RPMI8226 (cell line): ENCODE measurements around the gene HHAT.

Experiments
- DNase-seq: peaks from one replicate; pipeline ENCODE4 v3.0.0-alpha.2; 2015

The HHAT gene

DNA sequence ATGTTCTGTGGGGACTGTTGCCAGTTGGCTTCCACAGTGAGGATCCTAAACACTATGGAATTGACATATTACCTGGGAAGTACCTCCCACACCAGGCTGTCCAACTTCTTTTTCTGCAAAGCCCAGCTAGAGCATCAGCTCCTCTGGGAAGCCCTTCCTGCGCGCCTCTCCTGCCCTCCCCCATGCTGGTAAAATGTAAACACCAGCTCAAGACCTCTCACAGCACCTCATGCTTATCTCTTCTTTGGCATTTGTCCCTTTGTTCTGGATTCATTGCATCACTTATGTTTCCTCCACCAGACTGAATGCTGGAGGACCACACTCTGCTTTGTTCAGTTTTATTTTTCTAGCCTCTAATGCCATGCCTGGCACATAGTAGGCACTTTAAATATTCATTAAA lies 172.1 kb downstream of the HHAT start:
- DNase-seq = no peak

DNA sequence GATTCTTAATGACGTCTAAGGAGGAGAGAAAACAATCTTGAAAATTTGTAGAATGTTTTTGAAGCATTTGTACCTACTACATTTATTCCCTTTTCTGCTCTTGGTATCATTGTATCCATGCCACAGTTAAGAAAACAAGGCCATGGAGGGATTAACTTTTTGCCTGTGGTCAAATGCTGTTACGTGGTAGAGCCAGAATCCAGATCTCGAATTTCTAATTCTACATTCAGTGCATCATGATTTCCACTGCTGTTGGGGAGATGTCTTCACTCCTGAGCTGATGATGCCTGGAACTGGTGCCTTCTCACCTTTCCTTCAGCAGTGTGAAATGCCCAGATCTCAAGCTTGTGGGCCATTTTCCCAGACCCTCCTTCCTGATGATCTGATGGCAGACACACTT lies 175.6 kb downstream of the HHAT start:
- DNase-seq = no peak

- DNase-seq = no peak
Observed at GRCh38 chr1:210505601-210506496, 177.1 kb downstream of the HHAT start.

- no peak for DNase-seq
Observed at GRCh38 chr1:210506689-210507088, 178.0 kb downstream of the HHAT start.

DNA sequence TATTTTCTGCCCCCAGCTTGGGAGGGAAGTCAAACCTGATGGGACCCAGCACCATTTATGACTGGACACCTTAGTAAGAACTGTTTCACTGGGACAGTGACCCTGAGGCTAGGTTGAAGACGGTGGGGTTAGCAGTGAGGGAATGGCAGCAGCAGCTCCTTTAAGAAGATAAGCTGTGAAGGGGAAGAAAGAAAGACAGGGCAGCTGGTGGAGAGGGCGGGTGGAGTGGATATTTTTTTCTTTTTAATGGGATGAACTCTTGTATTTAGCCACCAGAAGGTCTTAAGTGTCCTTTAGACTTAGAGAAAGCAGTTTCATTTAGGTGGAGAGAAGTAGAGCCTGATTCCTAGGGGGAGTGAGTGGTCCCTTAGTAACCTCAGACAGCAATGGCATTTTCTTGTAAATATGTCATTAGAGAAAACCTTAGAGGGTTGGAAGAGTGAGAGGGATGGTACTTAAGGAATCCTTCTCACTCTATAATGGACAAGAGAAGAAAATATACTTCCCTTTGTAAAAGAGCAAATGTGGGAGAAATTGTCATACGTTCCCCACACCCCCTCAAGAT lies 187.5 kb downstream of the HHAT start:
- no peak for DNase-seq

- DNase-seq = no peak
Observed at GRCh38 chr1:210516697-210517459, 188.2 kb downstream of the HHAT start.

DNA sequence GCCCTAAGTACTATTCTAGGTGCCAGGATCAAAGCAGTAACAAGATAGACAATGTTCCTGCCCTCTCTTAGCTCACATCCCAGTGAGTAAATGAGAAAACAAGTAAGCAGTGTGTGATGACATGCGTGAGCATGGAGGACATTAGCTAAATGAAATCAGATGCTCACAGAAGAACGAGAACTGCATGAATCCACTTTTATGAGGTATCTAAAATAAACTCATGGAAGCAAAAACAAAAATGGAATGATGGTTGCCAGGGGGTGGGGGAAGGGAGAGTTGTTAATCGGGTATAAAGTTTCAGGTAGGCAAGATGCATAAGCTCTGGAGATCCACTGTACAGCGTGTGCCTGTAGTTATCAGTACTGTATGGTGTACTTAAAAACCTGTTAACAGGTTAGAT lies 195.1 kb downstream of the HHAT start:
- no peak for DNase-seq

DNA sequence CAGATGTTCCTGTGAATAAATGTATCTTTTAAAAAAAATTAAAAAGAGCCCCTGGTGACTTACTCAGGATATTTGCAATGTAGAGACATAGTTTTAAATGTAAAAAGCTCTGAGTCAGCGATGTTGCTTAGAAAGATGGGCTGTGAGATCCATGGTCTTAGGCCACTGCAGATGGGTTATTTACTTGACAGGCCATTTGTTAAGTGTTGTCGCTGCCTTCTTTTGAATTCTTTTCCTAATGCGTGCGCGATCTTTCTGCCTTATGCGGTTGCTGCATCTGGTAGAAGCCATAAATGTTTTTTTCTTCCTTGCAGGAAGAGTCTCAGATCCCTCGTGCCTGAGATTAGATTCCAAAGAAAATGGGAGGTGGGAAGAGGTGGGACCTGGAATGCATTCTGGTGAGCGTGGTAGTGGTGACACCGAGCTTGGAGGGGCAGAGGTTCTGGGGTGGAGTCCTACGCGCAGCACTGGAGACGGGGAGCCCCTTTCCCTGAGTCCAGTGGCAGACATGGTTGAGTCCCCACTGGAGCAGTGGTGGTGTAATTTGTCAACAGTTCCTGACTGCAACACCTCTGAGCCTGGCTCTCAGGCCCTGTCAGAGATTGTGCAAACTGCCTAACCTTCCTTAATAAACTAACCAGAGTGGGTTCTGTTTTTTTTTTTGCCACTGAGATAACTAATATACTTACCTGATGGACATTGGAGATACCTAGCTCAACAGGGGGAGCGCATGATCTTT lies 197.2 kb downstream of the HHAT start:
- DNase-seq = no peak

DNA sequence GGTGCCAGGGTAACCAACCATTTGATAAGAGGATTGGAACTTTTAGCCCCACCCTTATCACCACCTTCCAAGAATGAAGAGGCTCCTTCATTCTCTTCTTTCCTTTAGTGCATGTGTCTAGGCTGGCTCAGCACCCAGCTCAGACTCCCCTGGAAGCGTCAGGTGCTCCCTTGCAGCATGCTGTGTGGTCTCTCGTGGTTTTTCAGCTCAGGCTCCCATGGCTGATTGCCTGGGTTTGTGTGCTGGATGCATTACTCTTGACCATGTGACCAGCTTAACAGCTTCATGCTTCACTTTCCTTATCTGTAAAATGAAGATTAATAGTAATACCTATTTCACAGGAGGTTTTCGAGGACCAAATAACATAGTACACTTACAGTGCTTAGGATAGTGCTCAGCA lies 198.4 kb downstream of the HHAT start:
- no peak for DNase-seq

GRCh38 chr1:210531475-210532222 lies 202.9 kb downstream of the HHAT start:
- DNase-seq = no peak

DNA sequence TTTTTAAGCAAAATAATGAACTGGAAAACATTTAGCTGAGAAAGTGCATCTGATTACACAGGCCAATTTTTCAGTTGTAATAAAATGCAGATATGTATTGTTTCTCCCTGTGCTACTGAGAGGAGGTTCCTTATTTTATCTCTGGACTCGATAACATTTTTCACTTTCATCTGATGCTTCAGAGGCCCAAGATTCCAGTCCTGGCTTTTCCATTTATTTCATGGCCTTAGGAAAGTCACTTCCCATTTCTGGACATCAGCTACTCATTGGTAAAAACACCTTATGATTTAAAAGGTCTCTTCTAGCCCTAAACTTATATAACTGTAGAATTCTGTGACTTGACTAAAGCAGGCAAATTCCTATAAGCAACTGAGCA lies 203.5 kb downstream of the HHAT start:
- DNase-seq = no peak

DNA sequence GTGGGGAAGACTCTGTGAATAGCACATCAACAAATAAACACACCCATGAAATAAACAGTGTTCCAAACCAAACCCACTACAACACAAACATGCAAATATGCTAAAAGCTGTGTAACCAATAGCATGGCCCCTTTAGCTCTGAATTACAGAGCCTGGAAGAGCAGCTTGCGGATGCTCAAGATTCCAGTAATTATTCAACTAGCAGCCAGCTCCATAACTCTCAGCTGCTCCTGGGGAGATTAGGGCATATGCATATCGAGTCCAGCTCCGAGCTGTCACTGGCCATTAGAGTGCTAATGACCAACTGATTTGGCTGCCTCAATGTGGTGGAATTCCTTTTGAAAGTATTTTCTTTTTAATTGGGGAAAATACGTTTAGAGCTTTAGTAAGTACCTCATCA lies 207.1 kb downstream of the HHAT start:
- no peak for DNase-seq

GRCh38 chr1:210536254-210536961 lies 207.7 kb downstream of the HHAT start:
- no peak for DNase-seq

DNA sequence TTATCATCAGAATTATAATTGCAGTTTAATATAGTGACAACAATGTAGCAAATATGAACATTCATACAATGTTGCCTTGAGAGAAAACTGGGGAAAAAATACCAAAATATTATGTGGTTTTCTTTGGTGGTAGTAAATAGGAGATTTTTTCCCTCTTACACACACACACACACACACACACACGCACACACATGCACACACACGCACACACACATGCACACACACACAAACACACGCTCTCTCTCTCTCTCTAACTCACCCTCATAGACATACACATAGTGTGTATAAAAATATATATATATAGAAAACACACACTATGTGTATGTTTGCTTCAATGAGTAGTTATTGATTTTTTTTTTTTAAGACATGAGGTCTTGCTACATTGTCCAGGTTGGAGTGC lies 211.6 kb downstream of the HHAT start:
- no peak for DNase-seq

DNA sequence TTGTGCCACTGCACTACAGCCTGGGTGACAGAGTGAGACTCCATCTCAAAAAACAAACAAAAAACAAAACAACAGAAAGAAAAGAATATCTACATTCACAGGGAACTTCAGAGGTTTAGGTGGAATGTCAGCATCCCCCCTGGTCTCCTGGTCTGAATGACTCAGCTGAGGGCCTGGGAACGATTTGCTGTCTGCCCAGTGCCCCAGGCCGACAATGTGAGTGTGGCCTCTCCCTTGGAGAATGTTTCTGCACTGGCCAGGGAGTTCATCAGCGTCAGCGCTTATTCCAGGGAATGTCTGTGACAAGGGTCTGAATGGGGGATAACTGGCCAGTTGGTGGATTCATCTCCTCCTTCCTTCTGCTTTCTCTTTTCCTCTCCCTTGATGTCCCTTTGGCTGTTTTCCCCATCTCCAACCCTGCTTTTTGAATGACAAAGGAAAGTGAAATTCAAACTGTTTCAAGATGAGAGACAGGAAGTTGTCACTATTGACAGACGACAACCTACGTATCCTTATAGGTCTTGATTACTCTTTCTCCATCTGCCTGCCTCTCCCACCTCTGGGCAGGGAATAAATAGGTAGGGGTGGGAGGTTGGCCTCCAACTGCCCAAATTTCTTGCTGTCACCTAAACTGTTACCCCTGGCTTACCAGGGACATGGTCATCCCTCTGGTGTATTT lies 213.1 kb downstream of the HHAT start:
- no peak for DNase-seq

DNA sequence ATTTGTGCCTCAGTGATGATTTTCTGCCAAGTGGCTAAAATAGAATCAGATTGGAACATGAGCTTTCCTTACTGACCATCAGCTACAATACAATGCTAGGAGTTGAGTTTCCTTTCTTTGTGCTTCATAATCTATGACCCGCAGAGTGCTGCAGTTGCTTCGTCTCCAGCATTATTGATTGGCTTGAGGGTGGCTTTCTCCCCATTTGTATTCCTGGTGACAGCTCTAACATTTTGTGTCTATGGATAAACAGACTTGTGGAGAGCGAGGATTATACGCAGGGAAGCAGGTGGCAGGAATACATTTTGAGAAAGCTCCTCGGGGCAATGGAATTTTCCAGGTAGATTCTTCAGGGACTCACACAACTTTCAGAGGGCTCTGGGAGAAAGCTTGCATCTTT lies 223.2 kb downstream of the HHAT start:
- DNase-seq = no peak

- DNase-seq = no peak
Observed at GRCh38 chr1:210553711-210554110, 225.0 kb downstream of the HHAT start.

DNA sequence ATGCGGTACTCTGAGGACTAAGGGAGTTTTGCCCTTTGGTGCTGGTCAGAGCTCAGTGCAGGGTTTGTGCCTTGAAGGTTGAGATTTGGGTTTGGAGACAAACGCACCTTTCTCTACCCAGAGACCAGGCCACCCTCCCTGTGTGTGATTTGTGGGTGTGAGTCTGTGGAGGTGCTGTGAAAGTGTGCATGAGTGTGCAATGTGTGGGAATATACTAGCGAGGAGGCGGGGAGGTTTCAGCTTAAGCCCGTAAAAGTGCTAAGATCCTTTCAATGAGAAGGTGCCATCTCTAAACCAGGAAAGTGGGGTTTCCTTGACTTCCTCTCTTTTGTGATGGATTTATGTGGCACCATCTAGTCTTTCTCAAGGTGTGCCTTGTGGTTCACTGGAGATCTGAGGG lies 225.7 kb downstream of the HHAT start:
- no peak for DNase-seq

- DNase-seq = no peak
Observed at GRCh38 chr1:210556475-210556874, 227.8 kb downstream of the HHAT start.

GRCh38 chr1:210557426-210558077 lies 228.8 kb downstream of the HHAT start:
- DNase-seq = no peak

- no peak for DNase-seq
Observed at GRCh38 chr1:210558302-210558701, 229.6 kb downstream of the HHAT start.
